ENCODE data around the gene MRPL55. TPM values are rescaled to one million over a fixed set of nuclear protein-coding genes. Genes with fewer than 3 reads are reported as not detected.

The MRPL55 gene
- total RNA-seq, 1 experiment from 2014 or later = 57.1 TPM

GRCh38 chr1:228155596-228156514, 46.8 kb upstream of the MRPL55 start:
- H3K9ac ChIP-seq (ENCODE audit: low read length) = no peak overlapping the region
- DNase-seq (ENCODE audit: low read depth, low spot score) (no peak), ATAC-seq (no peak)
- no peaks in the 10 kb centered on the region for H3K9me2 ChIP-seq (ENCODE audit: insufficient read depth)
- ChIA-PET RAD21 (ENCODE audit: low non-redundant PET in 1 of 2, low total read pairs in 2 of 2, uncharacterized antibody in 2 of 2, unreplicated experiment in 2 of 2) (no interaction called here), CTCF (no interaction called here), POLR2A (interaction anchor here (1.6 kb wide), 1 partner anchor 10 kb away, joined by 5 read pairs; the partner anchor contains the start of gene IBA57)
- no TSS peak for BruUV-seq (replicated peaks)
- TF ChIP-seq RAD21 (IDR thresholded peaks at IDR 0.05; ENCODE audit: low read depth) (no peak), ZBTB33 (IDR thresholded peaks at IDR 0.05; ENCODE audit: extremely low read depth, insufficient replicate concordance, low read length) (no peak), SP1 (IDR thresholded peaks at IDR 0.05; ENCODE audit: low read depth) (no peak), ZFX (IDR thresholded peaks at IDR 0.05) (no peak), EGR1 (IDR thresholded peaks at IDR 0.05; ENCODE audit: low read depth) (no peak), REST (IDR thresholded peaks at IDR 0.05; ENCODE audit: low read depth) (no peak), JUND (IDR thresholded peaks at IDR 0.05) (no peak), EZH2phosphoT487 (IDR thresholded peaks at IDR 0.05; ENCODE audit: borderline replicate concordance) (no peak), ATF3 (IDR thresholded peaks at IDR 0.05) (no peak), EZH2 (IDR thresholded peaks at IDR 0.05) (no peak), TCF7L2 (IDR thresholded peaks at IDR 0.05; ENCODE audit: borderline replicate concordance, extremely low read depth, insufficient read depth, insufficient read length) (no peak), SIN3A (IDR thresholded peaks at IDR 0.05; ENCODE audit: low read depth) (no peak)
- intact Hi-C loops (cut with micrococcal nuclease) = no loop called here
- H3K79me2 ChIP-seq (ENCODE audit: insufficient read depth, low read length) = no peaks in the 10 kb centered on the region
- H4K20me1 ChIP-seq (ENCODE audit: insufficient read depth) = no peaks in the 10 kb centered on the region
- H3K27me3 ChIP-seq (ENCODE audit: insufficient read depth, low read length) = no peaks in the 10 kb centered on the region
- no peak overlapping the region for H3K4me3 ChIP-seq (replicated peaks in 1 of 2; ENCODE audit: low read depth in 1 of 2, low read length in 2 of 2)
- no peaks in the 10 kb centered on the region for H3K36me3 ChIP-seq (ENCODE audit: control insufficient read depth in 1 of 2, insufficient read depth in 2 of 2, low read length in 2 of 2)
- no peak overlapping the region for H2AFZ ChIP-seq (ENCODE audit: low read depth, low read length, poor library complexity, severe bottlenecking)
- H3K4me2 ChIP-seq (ENCODE audit: low read length) = peak overlapping the region; percentile 40
- peaks cover 11% of the 10 kb centered on the region in 2 experiments; a peak in 3 of 4 replicates for H3K4me1 ChIP-seq (ENCODE audit: control insufficient read depth in 1 of 2, insufficient read depth in 2 of 2, low read length in 2 of 2)
- H3K9me3 ChIP-seq (ENCODE audit: control insufficient read depth in 1 of 2, insufficient read depth in 1 of 2, low read depth in 1 of 2, low read length in 2 of 2) = no peaks in the 10 kb centered on the region
- no peak overlapping the region for H3K27ac ChIP-seq (ENCODE audit: low read depth, low read length)

Data from HCT116 (cell line).